Right lobe of liver (tissue), 4 donors: ENCODE measurements around the gene DAP.

ENCODE experiments used
- POLR2A ChIP-seq: fragments of 450-650 bp; IDR thresholded peaks from one replicate; pipeline ENCODE4 v1.6.1; 2017; ENCODE audit warnings: antibody characterized with exemption, mild to moderate bottlenecking
- TF ChIP-seq, protein P1 (sequence below), 4 donors: fragments of 200-600 bp in 3 of 4; fragments of 450-650 bp in 1 of 4; IDR thresholded peaks; one replicate each; pipeline versions ENCODE4 v1.5.1 to v1.8.0; 2016 to 2022; ENCODE audit warnings: antibody characterized with exemption in 4 of 4, mild to moderate bottlenecking in 2 of 4
- donor health status: DM: no; HTN: no; CAD: no.
- donor health status: DM: no; HTN: no; CAD: no.
- donor health status: DM: no; HTN: yes; CAD: no.

DNA sequence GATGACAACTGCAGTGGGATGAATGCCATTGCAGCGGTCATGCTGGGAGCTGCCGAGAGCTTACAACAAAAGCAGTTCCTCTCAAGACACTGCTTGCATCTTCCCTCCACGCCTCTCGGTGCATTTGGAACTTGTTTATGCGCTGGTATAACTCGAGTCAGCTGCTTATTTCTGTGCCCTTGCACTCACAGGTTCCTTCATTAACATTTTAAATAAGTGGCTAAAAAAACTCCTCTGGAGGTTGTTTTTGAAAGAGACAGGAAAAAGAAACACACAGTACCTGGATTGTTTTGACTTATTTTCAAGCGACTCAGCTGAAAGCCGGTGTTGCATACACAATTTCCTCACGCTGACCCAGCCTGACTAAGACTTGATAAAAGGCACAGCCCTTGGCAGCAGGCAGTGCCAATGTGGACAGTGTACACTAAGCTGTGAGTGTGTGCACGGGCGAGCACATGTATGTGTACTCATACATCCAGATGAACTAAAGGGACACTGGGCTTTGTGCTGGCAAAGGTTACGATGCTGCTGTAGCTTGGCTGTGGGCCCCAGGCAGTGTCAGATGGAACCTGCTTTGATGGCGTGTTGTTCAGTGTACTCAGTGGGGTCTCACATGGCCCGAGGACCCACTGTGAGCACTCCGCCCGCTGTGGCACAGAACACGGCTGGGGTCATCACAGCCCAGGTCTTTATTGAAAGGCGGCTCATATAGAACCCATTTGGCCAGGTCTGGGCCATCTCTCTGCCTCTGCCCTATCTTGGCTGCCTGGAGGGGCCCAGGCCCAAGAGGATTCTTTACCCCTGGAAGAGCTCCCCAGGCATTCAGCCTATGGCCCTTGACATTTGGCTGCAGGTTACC is 104.8 kb downstream of the DAP start:
- TF ChIP-seq, protein P1, sequence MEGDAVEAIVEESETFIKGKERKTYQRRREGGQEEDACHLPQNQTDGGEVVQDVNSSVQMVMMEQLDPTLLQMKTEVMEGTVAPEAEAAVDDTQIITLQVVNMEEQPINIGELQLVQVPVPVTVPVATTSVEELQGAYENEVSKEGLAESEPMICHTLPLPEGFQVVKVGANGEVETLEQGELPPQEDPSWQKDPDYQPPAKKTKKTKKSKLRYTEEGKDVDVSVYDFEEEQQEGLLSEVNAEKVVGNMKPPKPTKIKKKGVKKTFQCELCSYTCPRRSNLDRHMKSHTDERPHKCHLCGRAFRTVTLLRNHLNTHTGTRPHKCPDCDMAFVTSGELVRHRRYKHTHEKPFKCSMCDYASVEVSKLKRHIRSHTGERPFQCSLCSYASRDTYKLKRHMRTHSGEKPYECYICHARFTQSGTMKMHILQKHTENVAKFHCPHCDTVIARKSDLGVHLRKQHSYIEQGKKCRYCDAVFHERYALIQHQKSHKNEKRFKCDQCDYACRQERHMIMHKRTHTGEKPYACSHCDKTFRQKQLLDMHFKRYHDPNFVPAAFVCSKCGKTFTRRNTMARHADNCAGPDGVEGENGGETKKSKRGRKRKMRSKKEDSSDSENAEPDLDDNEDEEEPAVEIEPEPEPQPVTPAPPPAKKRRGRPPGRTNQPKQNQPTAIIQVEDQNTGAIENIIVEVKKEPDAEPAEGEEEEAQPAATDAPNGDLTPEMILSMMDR (IDR thresholded peaks at IDR 0.05): no peak
- TF ChIP-seq POLR2A: no peak
